HG03280 (cell line): Measurements from ENCODE around the gene CENPF.
"Not testable (repeated sequence)": the region's sequence is repeated elsewhere in the genome, so short reads cannot be mapped to it uniquely, and the experiment has no call there.

Experiments used
- ATAC-seq: cut with Tn5 transposase; IDR thresholded peaks from one replicate; pipeline ENCODE4 v1.9.1; 2021; ENCODE audit warnings: mild to moderate bottlenecking, moderate library complexity; ENCODE audit not compliant: unreplicated experiment

Gene CENPF

GRCh38 chr1:214582289-214582891, 20.6 kb upstream of the CENPF start:
- no peak for ATAC-seq

- no peak for ATAC-seq
These were observed 19.9 kb upstream of the CENPF start for GRCh38 chr1:214583113-214583512.

DNA sequence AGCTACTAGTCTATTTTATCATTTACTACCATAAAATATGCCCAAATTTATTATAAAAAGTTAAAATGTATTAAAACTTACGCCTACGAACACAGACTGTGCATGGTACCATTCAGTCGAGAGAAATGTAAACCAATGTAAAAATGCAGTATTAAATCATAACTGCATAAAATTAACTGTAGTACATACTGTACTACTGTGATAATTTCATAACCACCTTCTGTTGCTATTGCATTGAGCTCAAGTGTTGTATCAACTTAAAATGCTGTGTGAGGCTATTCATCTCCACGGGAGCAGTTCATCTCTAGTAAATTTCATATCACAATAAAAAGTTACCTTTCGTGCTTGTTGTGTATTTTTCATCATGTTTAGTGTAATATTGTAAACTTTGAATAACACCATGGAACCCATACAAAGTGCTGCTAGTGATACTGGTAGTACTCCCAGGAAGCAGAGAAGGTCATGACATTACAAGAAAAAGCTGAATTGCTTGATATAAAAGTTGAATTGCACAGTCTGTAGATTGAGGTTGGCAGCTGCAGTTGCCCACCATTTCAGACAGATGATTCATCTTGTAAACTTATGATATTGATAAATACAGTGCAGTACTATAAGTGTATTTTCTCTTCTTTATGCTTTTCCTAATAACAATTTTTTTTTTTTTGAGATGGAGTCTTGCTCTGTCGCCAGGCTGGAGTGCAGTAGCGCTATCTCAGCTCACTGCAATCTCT, 19.0 kb upstream of the CENPF start:
- no peak for ATAC-seq

DNA sequence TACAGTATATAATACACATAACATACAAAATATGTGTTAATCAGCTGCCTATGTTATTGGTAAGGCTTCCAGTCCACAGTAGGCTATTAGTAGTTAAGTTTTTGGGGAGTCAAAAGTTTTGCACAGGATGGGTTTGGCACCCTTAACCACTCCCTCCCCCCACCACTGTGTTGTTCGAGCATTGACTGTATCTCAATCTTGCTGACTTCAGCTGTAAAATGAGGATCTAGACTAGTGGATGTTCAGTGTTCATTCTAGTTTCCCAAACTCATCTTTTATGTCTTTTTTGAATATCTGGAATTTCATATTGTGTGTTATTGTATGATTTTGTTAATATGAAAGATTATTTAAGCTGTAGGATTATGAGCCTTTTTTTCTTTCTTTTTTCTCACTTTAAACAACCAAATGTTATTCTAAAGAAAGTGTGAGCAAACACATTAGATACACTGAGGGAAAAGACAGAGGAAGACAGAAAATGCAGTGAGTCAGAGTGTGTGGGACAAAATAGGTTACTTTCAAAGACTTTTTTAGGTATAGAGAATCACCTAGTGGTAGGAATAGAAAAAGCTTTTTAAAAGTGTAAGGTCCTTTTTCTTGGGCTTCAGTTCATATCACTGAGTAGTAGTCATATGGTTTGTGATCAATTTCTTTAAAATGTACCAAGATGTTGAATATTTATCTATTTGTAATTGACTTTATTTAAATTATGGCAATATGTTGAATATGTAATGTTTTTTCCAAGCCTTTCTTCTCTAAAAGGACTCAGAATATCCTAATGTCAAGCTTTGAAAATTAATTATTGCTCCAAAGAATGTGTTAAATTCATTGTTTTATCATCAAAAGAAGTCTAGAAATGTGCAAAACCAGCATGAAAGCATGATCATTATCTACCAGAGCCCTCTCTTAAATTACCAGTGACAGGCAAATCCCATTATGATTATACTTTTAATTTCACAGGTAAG, 17.9 kb upstream of the CENPF start:
- no peak for ATAC-seq

- no peak for ATAC-seq
These were observed 16.4 kb upstream of the CENPF start for GRCh38 chr1:214586621-214587020.

- ATAC-seq, result no peak
These were observed 15.8 kb upstream of the CENPF start for GRCh38 chr1:214587165-214587564.

DNA sequence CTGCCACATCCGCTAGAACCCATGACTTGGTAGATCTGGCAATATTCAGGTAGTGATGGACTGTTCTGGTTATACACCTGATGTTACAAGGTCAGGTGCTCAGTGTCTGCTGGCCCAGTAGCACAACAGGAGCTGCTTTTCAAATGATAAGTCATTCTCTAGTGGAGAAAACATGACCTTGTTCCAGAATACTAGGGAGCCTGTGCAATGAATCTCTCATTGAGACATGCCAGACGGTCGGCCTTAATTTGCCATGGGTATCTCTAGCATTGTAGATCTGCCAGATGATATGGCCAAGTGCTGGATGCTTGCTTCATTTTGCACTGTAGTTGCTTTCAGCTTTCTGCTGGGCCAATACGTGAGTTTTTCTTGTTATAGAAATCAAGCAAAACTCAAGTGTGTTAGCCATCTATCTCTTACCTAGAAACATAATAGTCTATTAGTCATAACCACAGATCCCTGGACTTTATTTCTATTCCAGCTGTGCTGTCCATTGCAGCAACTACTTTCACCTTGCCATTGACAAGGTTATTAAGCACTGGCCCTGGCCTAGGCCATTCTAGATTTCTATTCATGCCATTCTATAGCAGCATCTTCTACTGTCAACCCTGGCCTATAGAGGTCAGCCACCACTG, 13.9 kb upstream of the CENPF start:
- no peak for ATAC-seq

- ATAC-seq, result no peak
These were observed 12.3 kb upstream of the CENPF start for GRCh38 chr1:214590696-214591095.

DNA sequence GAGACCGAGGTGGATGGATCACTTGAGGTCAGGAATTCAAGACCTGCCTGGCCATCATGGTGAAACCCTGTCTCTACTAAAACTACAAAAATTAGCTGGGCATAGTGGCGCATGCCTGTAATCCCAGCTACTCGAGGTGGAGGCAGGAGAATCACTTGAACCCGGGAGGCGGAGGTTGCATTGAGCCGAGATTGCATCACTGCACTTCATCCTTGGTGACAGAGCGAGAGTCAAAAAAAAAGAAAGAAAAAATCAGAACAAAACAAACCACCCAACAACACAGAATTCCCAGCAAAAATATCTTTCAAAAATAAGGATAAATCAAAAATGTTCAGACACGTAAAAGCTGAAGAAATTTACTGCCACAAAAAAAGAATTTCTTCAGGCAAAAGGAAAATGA, 11.1 kb upstream of the CENPF start:
- ATAC-seq, result not testable (repeated sequence)

GRCh38 chr1:214593158-214593557, 9.8 kb upstream of the CENPF start:
- no peak for ATAC-seq

DNA sequence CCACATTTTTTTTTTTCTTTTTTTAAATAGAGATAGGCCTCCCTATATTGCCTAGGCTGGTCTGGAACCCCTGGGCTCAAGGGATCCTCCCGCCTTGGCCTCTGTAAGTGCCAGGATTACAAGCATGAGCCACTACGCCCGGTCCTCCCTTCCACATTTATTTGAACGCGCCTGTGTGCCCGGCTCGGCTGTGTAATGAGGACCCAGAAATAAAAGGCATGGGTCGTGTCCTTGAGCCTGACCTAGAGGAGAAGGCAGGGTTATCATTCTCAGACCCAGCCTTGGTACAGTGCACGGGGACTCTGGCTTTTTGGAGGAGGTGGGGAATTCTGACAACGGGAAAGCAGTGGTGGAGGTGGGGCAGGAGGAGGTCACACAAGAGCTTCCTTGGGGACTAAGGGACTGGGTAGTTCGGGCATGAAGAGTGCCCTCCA, 841 bp downstream of the CENPF start:
- no peak for ATAC-seq

- no peak for ATAC-seq
These were observed 1.5 kb downstream of the CENPF start for GRCh38 chr1:214604523-214604922.

- not testable (repeated sequence) for ATAC-seq
These were observed 2.5 kb downstream of the CENPF start for GRCh38 chr1:214605484-214605883.

GRCh38 chr1:214605933-214606925, 3.2 kb downstream of the CENPF start:
- not testable (repeated sequence) for ATAC-seq

DNA sequence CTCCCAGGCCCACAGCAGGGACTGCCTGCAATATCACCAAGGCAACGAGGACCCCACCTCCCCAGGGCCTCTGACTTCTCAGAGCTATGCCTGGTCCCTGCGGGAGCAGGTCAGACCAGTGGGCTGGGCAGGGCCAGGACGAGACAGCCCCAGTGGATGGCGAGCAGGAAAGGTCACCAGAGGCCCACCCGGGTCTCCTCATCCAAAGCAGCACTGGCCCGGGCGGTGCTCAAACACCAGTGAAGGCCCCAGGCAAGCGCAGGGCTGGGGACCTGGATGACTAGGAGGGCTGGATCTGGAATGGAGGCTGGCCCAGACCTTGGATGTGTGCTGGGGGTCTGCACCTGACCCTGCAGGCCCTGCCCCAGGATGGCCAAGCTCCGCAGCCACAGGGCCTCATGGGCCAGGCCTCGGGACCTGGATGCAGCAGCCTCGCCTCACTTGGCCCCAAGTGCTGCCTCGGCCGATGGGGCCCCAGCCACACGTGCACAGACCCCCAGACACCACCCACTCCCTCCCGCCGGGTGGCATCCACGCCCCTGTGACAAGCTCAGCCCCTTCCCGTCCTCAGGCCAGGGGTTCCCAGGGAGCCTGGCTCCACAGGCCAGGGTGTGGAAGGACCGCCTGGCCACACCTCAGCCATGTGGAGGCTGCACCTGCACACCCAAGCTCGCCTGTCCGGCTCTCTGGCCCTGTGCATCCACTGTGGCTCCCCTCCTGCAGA, 4.7 kb downstream of the CENPF start:
- not testable (repeated sequence) for ATAC-seq

DNA sequence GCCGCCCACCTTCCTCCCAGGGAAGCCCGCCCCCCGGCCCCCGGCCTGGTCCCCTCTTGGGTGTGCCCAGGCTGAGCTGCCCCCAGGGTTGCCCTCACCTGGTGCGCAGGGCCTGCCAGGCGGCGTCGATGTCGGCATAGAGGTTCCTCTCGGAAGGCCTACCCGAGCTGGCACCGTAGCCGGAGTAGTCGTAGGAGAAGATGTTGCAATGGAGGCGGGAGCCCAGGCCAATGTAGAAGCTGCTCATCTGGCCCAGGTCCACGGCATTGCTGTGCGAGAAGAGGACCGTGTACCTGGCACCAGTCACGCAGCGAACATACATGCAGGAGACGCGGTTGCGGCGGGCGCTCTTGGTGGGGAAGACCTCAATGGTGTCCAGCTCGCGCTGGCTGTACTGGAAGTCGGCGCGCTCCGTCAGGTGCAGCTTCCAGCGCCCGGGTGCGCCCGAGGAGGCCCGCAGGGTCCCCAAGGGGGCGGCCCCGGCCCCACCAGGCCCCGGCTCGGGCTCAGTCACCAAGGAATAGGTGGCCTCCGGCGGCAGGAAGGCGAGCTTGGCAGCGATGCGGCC, 5.3 kb downstream of the CENPF start:
- ATAC-seq, result not testable (repeated sequence)

DNA sequence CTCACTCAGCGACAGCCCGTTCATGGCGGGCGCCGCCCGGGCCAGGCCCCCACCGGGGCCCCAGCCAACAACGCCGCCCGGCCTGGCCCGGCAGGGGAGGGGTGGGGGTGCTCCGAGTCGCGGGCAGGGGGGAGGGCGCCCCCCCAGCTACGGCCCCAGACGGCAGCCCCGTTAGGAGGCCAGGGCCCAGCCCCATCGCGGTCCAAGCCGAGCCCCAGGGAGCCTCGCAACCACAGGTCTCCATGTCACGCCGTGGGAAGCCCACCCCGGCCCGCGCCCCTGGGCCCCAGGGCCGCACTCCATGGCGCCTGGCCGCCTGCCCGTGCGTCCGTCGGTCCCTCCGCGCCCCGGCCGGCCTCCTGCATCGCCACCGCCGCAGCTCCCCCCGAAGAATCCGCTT, 5.8 kb downstream of the CENPF start:
- not testable (repeated sequence) for ATAC-seq

DNA sequence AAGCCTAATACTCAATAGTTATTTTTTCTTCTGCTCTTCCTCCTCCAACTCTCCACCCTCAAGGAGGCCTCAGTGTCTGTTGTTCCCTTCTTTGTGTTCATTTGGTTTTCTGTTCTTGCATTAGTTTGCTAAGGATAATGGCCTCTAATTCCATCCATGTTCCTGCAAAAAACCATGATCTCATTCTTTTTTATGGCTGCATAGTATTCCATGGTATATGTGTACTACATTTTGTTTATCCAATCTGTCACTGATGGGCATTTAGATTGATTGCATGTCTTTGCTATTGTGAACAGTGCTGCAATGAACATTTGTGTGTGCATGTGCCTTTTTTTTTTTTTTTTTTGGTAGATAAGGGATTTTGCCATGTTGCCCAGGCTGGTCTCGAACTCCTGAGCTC, 6.7 kb downstream of the CENPF start:
- no peak for ATAC-seq

DNA sequence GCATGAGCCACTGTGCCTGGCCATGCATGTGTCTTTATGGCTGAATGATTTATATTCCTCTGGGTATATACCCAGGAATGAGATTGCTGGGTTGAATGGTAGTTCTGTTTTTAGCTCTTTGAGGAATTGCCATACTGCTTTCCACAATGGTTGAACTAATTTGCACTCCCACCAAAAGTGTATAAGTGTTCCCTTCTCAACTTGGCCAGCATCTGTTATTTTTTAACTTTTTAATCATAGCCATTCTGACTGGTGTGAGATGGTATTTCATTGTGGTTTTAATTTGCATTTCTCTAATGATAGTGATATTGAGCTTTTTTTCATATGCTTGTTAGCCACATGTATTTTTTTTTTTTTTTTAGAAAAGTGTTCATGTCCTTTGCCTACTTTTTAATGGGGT, 7.1 kb downstream of the CENPF start:
- not testable (repeated sequence) for ATAC-seq
